GM19025 (cell line): ENCODE measurements around the gene MARK2.
"Not testable (repeated sequence)": the region's sequence is repeated elsewhere in the genome, so short reads cannot be mapped to it uniquely, and the experiment has no call there.

Experiments
- ATAC-seq: cut with Tn5 transposase; IDR thresholded peaks from one replicate; pipeline ENCODE4 v1.9.1; 2021; ENCODE audit warnings: mild to moderate bottlenecking, low read depth, moderate library complexity; ENCODE audit not compliant: unreplicated experiment

The MARK2 gene

GRCh38 chr11:63850920-63851319, 12.0 kb downstream of the MARK2 start:
- no peak for ATAC-seq

- ATAC-seq: no peak
Measured at GRCh38 chr11:63851364-63851763, 12.5 kb downstream of the MARK2 start.

GRCh38 chr11:63853476-63853875, 14.6 kb downstream of the MARK2 start:
- no peak for ATAC-seq

GRCh38 chr11:63854696-63855095, 15.8 kb downstream of the MARK2 start:
- no peak for ATAC-seq

- ATAC-seq: no peak
Measured at GRCh38 chr11:63855975-63856374, 17.1 kb downstream of the MARK2 start.

GRCh38 chr11:63858628-63859550, 20.0 kb downstream of the MARK2 start:
- ATAC-seq: no peak

GRCh38 chr11:63862923-63863322, 24.0 kb downstream of the MARK2 start:
- no peak for ATAC-seq

GRCh38 chr11:63863620-63864019, 24.7 kb downstream of the MARK2 start:
- not testable (repeated sequence) for ATAC-seq

GRCh38 chr11:63866211-63866610, 27.3 kb downstream of the MARK2 start:
- peak; percentile 68 for ATAC-seq

- no peak for ATAC-seq
Measured at GRCh38 chr11:63867511-63867910, 28.6 kb downstream of the MARK2 start.

- no peak for ATAC-seq
Measured at GRCh38 chr11:63868399-63869064, 29.6 kb downstream of the MARK2 start.

GRCh38 chr11:63869171-63869591, 30.3 kb downstream of the MARK2 start:
- ATAC-seq: no peak

GRCh38 chr11:63869683-63870082, 30.8 kb downstream of the MARK2 start:
- ATAC-seq: no peak

- no peak for ATAC-seq
Measured at GRCh38 chr11:63870351-63871140, 31.6 kb downstream of the MARK2 start.

GRCh38 chr11:63871962-63872799, 33.3 kb downstream of the MARK2 start:
- peak; percentile 84 for ATAC-seq

- ATAC-seq: no peak
Measured at GRCh38 chr11:63872800-63873197, 33.9 kb downstream of the MARK2 start.

- ATAC-seq: no peak
Measured at GRCh38 chr11:63873311-63873710, 34.4 kb downstream of the MARK2 start.

- no peak for ATAC-seq
Measured at GRCh38 chr11:63874511-63874910, 35.6 kb downstream of the MARK2 start.

- no peak for ATAC-seq
Measured at GRCh38 chr11:63875506-63876065, 36.7 kb downstream of the MARK2 start.

- ATAC-seq: no peak
Measured at GRCh38 chr11:63876616-63877015, 37.7 kb downstream of the MARK2 start.
